Activated T-cell treated with anti-CD3 and anti-CD28 coated beads for 24 hours (primary cell): ENCODE results near the gene MRTFA.
"Not testable (repeated sequence)": the region's sequence is repeated elsewhere in the genome, so short reads cannot be mapped to it uniquely, and the experiment has no call there.

Experiments used
- DNase-seq: peaks from one replicate; pipeline ENCODE4 v3.0.0-alpha.2; 2020; ENCODE audit warnings: low read depth

The MRTFA gene

DNA sequence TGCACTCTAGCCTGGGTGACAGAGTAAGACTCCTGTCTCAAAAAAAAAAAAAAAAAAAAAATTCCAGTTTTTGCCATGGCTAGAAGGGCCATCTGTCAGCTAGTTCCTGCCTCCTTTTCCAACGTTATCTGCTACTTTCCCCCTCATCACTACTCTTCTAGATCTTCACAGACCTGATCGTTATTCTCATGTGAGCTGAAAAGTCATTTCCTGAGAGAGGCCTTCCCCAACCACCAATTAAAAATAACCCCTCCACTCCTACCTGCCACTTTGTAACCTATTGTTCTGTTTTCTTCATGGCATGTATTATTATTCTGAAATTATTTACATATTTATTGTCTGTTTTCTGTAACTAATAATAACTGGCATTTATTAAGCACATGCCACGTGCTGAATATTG, 241.9 kb downstream of the MRTFA start:
- DNase-seq: no peak

GRCh38 chr22:40392618-40393017, 243.9 kb downstream of the MRTFA start:
- DNase-seq: no peak

- DNase-seq: no peak
Observed at GRCh38 chr22:40391417-40391816, 245.1 kb downstream of the MRTFA start.

DNA sequence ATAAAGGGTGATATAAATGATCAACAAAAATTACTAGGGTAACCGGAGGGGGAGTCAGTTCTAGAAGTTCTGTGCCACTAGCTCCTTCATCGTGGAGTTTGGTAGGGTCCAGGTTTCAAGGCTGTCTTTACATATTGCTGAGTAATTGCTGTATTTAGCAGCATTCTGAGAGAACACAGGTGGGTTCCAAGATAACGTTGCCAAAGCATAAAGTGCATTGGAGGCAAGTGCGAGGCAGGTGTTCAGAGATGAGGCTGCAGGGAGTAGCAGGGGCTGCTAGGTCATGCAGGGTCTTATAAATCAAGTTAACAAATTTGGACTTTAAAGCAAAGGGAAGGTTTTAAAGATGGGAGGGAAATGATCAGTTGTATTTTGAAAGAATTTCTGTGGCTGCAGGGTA, 248.3 kb downstream of the MRTFA start:
- DNase-seq: no peak

GRCh38 chr22:40387746-40388145, 248.8 kb downstream of the MRTFA start:
- no peak for DNase-seq

- no peak for DNase-seq
Observed at GRCh38 chr22:40385036-40385782, 251.3 kb downstream of the MRTFA start.

DNA sequence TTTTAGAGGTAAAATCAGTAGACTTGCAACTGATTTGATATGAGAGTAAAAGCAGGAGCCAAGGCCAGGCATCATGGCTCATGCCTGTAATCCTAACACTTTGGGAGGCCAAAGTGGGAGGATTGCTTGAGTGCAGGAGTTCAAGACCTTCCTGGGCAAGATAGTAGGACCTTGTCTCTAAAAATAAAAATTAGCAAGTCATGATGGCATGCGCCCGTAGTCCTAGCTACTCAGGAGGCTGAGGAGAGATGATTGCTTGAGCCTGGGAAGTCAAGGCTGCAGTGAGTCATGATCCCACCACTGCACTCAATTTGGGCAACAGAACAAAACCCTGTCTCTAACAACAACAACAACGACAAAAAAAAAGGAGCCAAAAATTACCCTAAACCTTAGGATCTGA, 252.6 kb downstream of the MRTFA start:
- DNase-seq: no peak

- DNase-seq: no peak
Observed at GRCh38 chr22:40381461-40381860, 255.1 kb downstream of the MRTFA start.

DNA sequence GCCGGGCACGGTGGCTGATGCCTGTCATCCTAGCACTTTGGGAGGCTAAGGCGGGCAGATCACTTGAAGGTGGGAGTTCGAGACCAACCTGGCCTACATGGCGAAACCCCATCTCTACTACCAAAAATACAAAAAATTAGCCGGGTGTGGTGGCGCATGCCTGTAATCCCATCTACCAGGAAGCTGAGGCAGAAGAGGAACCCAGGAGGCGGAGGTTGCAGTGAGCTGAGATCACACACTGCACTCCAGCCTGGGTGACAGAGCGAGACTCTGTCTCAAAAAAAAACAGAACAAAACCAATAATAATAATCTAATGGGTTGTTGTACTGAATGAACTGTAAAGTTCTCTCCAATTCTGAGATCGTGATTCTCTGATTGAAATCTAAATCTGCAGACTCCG, 258.1 kb downstream of the MRTFA start:
- DNase-seq: not testable (repeated sequence)

GRCh38 chr22:40377931-40378330, 258.6 kb downstream of the MRTFA start:
- DNase-seq: no peak

GRCh38 chr22:40376149-40376548, 260.4 kb downstream of the MRTFA start:
- DNase-seq: no peak

- DNase-seq: no peak
Observed at GRCh38 chr22:40374567-40374966, 262.0 kb downstream of the MRTFA start.

DNA sequence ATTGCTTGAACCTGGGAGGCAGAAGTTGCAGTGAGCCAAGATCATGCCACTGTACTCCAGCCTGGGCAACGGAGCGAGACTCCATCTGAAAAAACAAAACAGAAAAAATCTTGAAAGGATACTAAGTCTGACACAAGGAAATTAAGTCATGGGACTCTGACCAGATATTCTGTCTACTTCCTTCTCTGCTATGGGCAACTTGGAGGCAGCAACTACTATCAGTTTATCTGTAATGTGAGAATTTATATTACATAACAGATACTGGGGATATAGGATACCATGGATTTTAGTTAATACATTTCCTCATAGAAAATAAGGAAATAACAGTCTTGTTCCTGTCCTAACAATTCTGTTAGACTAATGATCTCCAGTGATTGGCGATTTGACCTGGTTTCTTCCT, 267.7 kb downstream of the MRTFA start:
- no peak for DNase-seq

GRCh38 chr22:40368016-40368415, 268.5 kb downstream of the MRTFA start:
- no peak for DNase-seq

- no peak for DNase-seq
Observed at GRCh38 chr22:40367342-40367741, 269.2 kb downstream of the MRTFA start.

- DNase-seq: no peak
Observed at GRCh38 chr22:40366068-40366467, 270.5 kb downstream of the MRTFA start.

- no peak for DNase-seq
Observed at GRCh38 chr22:40364431-40364830, 272.1 kb downstream of the MRTFA start.

GRCh38 chr22:40363059-40363458, 273.5 kb downstream of the MRTFA start:
- DNase-seq: no peak

DNA sequence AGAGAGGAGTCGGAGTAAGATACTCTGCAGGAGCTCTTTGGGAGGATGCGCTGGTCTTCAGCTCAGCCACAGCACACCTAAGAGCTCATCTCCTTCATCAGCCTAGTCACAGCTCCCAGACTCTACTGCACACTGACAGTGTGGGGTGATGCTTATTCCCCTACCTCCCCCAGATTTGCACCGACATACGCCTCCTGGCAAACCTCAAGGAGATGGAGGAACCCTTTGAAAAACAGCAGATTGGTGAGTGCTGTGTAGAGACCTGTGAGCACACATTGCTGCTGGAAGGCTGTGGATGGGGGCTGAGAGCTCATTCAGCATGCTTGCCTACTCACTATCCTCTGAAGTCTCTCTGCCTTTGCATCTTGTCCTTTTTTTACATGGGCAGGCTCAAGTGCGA, 275.4 kb downstream of the MRTFA start:
- DNase-seq: no peak
